GM23338 (cell line): ENCODE measurements around the gene AZU1. TPM values are rescaled to one million over a fixed set of nuclear protein-coding genes. Genes with fewer than 3 reads are reported as not detected.

ENCODE experiments used
- ATAC-seq: fragments of 200-7000 bp; cut with Tn5 transposase; 3 replicates; pipeline ENCODE4 v1.9.1; 2020
- DNase-seq: peaks from one replicate; pipeline ENCODE4 v3.0.0-alpha.2; 2015; ENCODE audit warnings: low spot score
- H2AFZ ChIP-seq: fragments of 200-600 bp; sonication (generic); 2 replicates; pipeline ENCODE4 v1.8.0; 2016; ENCODE audit warnings: antibody characterized with exemption, mild to moderate bottlenecking, moderate library complexity
- H3F3A ChIP-seq: fragments of 200-600 bp; sonication (generic); replicated peaks from 2 replicates; pipeline ENCODE4 v1.8.0; 2017; ENCODE audit warnings: antibody characterized with exemption, mixed run types, low read depth
- H3K27ac ChIP-seq: fragments of 200-600 bp; sonication (generic); 2 replicates; pipeline ENCODE4 v1.6.1; 2016; ENCODE audit warnings: low read depth
- H3K27me3 ChIP-seq: fragments of 200-600 bp; sonication (generic); 2 replicates; pipeline ENCODE4 v1.8.0; 2016; ENCODE audit warnings: mild to moderate bottlenecking, mixed run types, moderate library complexity; ENCODE audit not compliant: insufficient read depth
- H3K36me3 ChIP-seq: fragments of 200-600 bp; sonication (generic); 2 replicates; pipeline ENCODE4 v1.8.0; 2016; ENCODE audit warnings: mild to moderate bottlenecking; ENCODE audit not compliant: insufficient read depth
- H3K4me1 ChIP-seq: fragments of 200-600 bp; sonication (generic); 2 replicates; pipeline ENCODE4 v1.8.0; 2016; ENCODE audit warnings: mild to moderate bottlenecking, moderate library complexity; ENCODE audit not compliant: insufficient read depth
- H3K4me2 ChIP-seq: fragments of 200-600 bp; sonication (generic); 2 replicates; pipeline ENCODE4 v1.7.1; 2017; ENCODE audit warnings: mixed run types
- H3K4me3 ChIP-seq: fragments of 200-600 bp; sonication (generic); 2 replicates; pipeline ENCODE4 v1.6.1; 2016; ENCODE audit warnings: mixed run types
- H3K79me2 ChIP-seq: fragments of 200-600 bp; sonication (generic); replicated peaks from 2 replicates; pipeline ENCODE4 v1.8.0; 2017; ENCODE audit warnings: mild to moderate bottlenecking; ENCODE audit not compliant: insufficient read depth
- H3K9me2 ChIP-seq: fragments of 200-600 bp; sonication (generic); 2 replicates; pipeline ENCODE4 v1.8.0; 2017; ENCODE audit not compliant: insufficient read depth
- H4K20me1 ChIP-seq: fragments of 200-600 bp; sonication (generic); replicated peaks from 2 replicates; pipeline ENCODE4 v1.8.0; 2017; ENCODE audit warnings: mild to moderate bottlenecking; ENCODE audit not compliant: insufficient read depth
- H3K27ac Mint-ChIP-seq: 2 replicates; pipeline ENCODE4 v1.8.0; 2020; ENCODE audit warnings: inconsistent platforms, mild to moderate bottlenecking, moderate library complexity, mixed read lengths
- H3K27me3 Mint-ChIP-seq: 3 replicates; pipeline ENCODE4 v1.8.0; 2022; ENCODE audit warnings: low read depth, mild to moderate bottlenecking, moderate library complexity, mixed read lengths, inconsistent platforms; ENCODE audit not compliant: insufficient read depth, poor library complexity
- H3K36me3 Mint-ChIP-seq: 3 replicates; pipeline ENCODE4 v1.8.0; 2021; ENCODE audit warnings: low read depth, mild to moderate bottlenecking, inconsistent platforms, moderate library complexity, mixed read lengths
- H3K4me1 Mint-ChIP-seq: 3 replicates; pipeline ENCODE4 v1.8.0; 2020; ENCODE audit warnings: mild to moderate bottlenecking, inconsistent platforms, mixed read lengths
- H3K4me3 Mint-ChIP-seq: 3 replicates; pipeline ENCODE4 v1.8.0; 2021; ENCODE audit warnings: moderate library complexity, mild to moderate bottlenecking, inconsistent platforms, mixed read lengths
- H3K9me3 Mint-ChIP-seq: 3 replicates; pipeline ENCODE4 v1.8.0; 2020; ENCODE audit warnings: moderate library complexity, mild to moderate bottlenecking, inconsistent platforms, mixed read lengths
- CREB1 ChIP-seq: fragments of 250-450 bp; sonication (Bioruptor Pico); IDR thresholded peaks from 2 replicates; pipeline ENCODE4 v1.5.0; 2020; ENCODE audit warnings: low read depth, mild to moderate bottlenecking, moderate library complexity
- CTCF ChIP-seq, 2 experiments: fragments of 200-600 bp in 1 of 2; sonication (generic) in 1 of 2; conservative IDR thresholded peaks; 2 replicates each; pipeline versions ENCODE4 v1.5.1 to v1.6.1; 2016 to 2017; ENCODE audit warnings: antibody characterized with exemption in 2 of 2, low read depth in 2 of 2, mild to moderate bottlenecking in 2 of 2, moderate library complexity in 1 of 2
- ETS1 ChIP-seq: IDR thresholded peaks from 2 replicates; pipeline ENCODE4 v1.6.1; 2016; ENCODE audit warnings: antibody characterized with exemption
- EZH2 ChIP-seq: fragments of 200-600 bp; sonication (generic); IDR thresholded peaks from one replicate; pipeline ENCODE4 v1.8.0; 2017; ENCODE audit warnings: antibody characterized with exemption, mild to moderate bottlenecking, low read depth; ENCODE audit not compliant: unreplicated experiment
- EZH2phosphoT487 ChIP-seq: fragments of 200-600 bp; sonication (generic); IDR thresholded peaks from one replicate; pipeline ENCODE4 v1.8.1; 2018; ENCODE audit warnings: antibody characterized with exemption; ENCODE audit not compliant: unreplicated experiment
- JUNB ChIP-seq: IDR thresholded peaks from one replicate; pipeline ENCODE4 v1.6.1; 2016; ENCODE audit warnings: antibody characterized with exemption; ENCODE audit not compliant: unreplicated experiment
- NANOG ChIP-seq: IDR thresholded peaks from 2 replicates; pipeline ENCODE4 v1.6.1; 2016; ENCODE audit warnings: antibody characterized with exemption, borderline replicate concordance
- POLR2AphosphoS5 ChIP-seq: IDR thresholded peaks from 2 replicates; pipeline ENCODE4 v1.6.1; 2016; ENCODE audit warnings: antibody characterized with exemption, low read depth
- REST ChIP-seq: IDR thresholded peaks from one replicate; pipeline ENCODE4 v1.6.1; 2018; ENCODE audit warnings: antibody characterized with exemption; ENCODE audit not compliant: unreplicated experiment
- STAT1 ChIP-seq: IDR thresholded peaks from one replicate; pipeline ENCODE4 v1.6.1; 2016; ENCODE audit warnings: antibody characterized with exemption; ENCODE audit not compliant: unreplicated experiment
- ZNF114 ChIP-seq: fragments of 250-450 bp; sonication (Bioruptor Pico); IDR thresholded peaks from 2 replicates; pipeline ENCODE4 v1.5.0; 2020; ENCODE audit warnings: mild to moderate bottlenecking, moderate library complexity
- ZNF331 ChIP-seq: fragments of 250-450 bp; sonication (Bioruptor Pico); IDR thresholded peaks from 2 replicates; pipeline ENCODE4 v1.5.0; 2020; ENCODE audit warnings: low read depth, mild to moderate bottlenecking, moderate library complexity
- ZNF462 ChIP-seq: fragments of 250-450 bp; sonication (Bioruptor Pico); IDR thresholded peaks from 2 replicates; pipeline ENCODE4 v1.5.0; 2020; ENCODE audit warnings: mild to moderate bottlenecking, moderate library complexity
- polyA plus RNA-seq: library from polyadenylated mRNA; unstranded; fragments of >200 nt; fragmentation: Nextera tagmentation; extraction: Ambion mirVana; gene quantifications from 2 replicates; pipeline ENCODE4 v1.2.1, GENCODE V29; 2016
- total RNA-seq: library from RNA; depleted of rRNA; stranded (reverse); fragments of >200 nt; shearing (Covaris generic); gene quantifications from 2 replicates; pipeline ENCODE4 v1.2.3, GENCODE V29; 2014

Gene AZU1
- total and polyA plus RNA-seq, 2 experiments from 2014 or later = 0.78 to 1.4 TPM

- DNase-seq = no peak
- H3K27ac Mint-ChIP-seq = no peak overlapping the region
- peak overlapping the region; percentile 32; the same call in 2 of the 3 replicates for H3K4me3 Mint-ChIP-seq
- Histone ChIP-seq H3K27ac (no peak overlapping the region), H3K4me3 (no peak overlapping the region), H3K27me3 (no peaks in the 10 kb centered on the region; the same call in 1 of the 2 replicates), H3K4me1 (peaks cover 9% of the 10 kb centered on the region; the same call in 1 of the 2 replicates), H2AFZ (no peak overlapping the region), H3K36me3 (no peaks in the 10 kb centered on the region), H3K4me2 (peak overlapping the region; percentile 51; the same call in 1 of the 2 replicates), H4K20me1 (peaks cover 4% of the 10 kb centered on the region), H3F3A (no peaks in the 10 kb centered on the region), H3K79me2 (peaks cover 17% of the 10 kb centered on the region), H3K9me2 (no peaks in the 10 kb centered on the region)
- H3K4me1 Mint-ChIP-seq = peaks cover 6% of the 10 kb centered on the region; the same call in 2 of the 3 replicates
- TF ChIP-seq CREB1 (CRISPR knock-in tag) (no peak), ZNF462 (CRISPR knock-in tag) (no peak), CTCF (conservative IDR thresholded peaks at IDR 0.05; ENCODE audit: low read depth in 2 of 2) (no peak), STAT1 (no peak), REST (no peak), ZNF114 (no peak), POLR2AphosphoS5 (no peak), ETS1 (no peak), ZNF331 (no peak), EZH2phosphoT487 (no peak), JUNB (no peak), NANOG (no peak), EZH2 (no peak)
- no peaks in the 10 kb centered on the region for H3K9me3 Mint-ChIP-seq
- H3K27me3 Mint-ChIP-seq = peaks cover 10% of the 10 kb centered on the region
- no peaks in the 10 kb centered on the region for H3K36me3 Mint-ChIP-seq
- peak; percentile 11; the same call in 2 of the 3 replicates for ATAC-seq
Measured at GRCh38 chr19:823565-824121, 4.0 kb upstream of the AZU1 start.
